ENCODE measurements around the gene STK16.
A peak's percentile ranks its signal among the peaks of the same experiment; 100 is the strongest.

- TF ChIP-seq POLR2AphosphoS5 (IDR thresholded peaks at IDR 0.05), result no peak
- TF ChIP-seq, protein P1, sequence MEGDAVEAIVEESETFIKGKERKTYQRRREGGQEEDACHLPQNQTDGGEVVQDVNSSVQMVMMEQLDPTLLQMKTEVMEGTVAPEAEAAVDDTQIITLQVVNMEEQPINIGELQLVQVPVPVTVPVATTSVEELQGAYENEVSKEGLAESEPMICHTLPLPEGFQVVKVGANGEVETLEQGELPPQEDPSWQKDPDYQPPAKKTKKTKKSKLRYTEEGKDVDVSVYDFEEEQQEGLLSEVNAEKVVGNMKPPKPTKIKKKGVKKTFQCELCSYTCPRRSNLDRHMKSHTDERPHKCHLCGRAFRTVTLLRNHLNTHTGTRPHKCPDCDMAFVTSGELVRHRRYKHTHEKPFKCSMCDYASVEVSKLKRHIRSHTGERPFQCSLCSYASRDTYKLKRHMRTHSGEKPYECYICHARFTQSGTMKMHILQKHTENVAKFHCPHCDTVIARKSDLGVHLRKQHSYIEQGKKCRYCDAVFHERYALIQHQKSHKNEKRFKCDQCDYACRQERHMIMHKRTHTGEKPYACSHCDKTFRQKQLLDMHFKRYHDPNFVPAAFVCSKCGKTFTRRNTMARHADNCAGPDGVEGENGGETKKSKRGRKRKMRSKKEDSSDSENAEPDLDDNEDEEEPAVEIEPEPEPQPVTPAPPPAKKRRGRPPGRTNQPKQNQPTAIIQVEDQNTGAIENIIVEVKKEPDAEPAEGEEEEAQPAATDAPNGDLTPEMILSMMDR (IDR thresholded peaks at IDR 0.05), result peak in 1 of 7 experiments; percentile 11
- TF ChIP-seq POLR2A (IDR thresholded peaks at IDR 0.05), result no peak
Observed at GRCh38 chr2:219278655-219279150, 33.4 kb downstream of the STK16 start.

Measured in stomach (tissue), 4 donors.